A673 (cell line): ENCODE results near the gene HPS1.

Source experiments
- CTCF ChIP-seq: fragments of 300-800, 200-600 bp; sonication (generic); conservative IDR thresholded peaks from 2 replicates; pipeline ENCODE4 v1.5.1; 2017; ENCODE audit warnings: low read depth, mild to moderate bottlenecking, antibody characterized with exemption, low read length, moderate library complexity, mixed read lengths
- EZH2 ChIP-seq: fragments of 200-600 bp; sonication (generic); IDR thresholded peaks from 2 replicates; pipeline ENCODE4 v1.6.1; 2017; ENCODE audit warnings: borderline replicate concordance, low read depth, mild to moderate bottlenecking, mixed read lengths, antibody characterized with exemption, low read length; ENCODE audit not compliant: poor library complexity, severe bottlenecking

GRCh38 chr10:98466861-98467505, 20.2 kb upstream of the HPS1 start:
- TF ChIP-seq CTCF (no peak), EZH2 (no peak)
